Measurements from ENCODE around the gene STAC.
A peak's percentile ranks its signal among the peaks of the same experiment; 100 is the strongest.

The STAC gene

GRCh38 chr3:36538136-36538749, 157.9 kb downstream of the STAC start:
- in situ Hi-C loops (cut with MboI; ENCODE audit: low sequenced_read_pairs, unreplicated experiment) = no loop called here
- no peak for TF ChIP-seq CTCF (IDR thresholded peaks at IDR 0.05; ENCODE audit: borderline replicate concordance, control extremely low read depth, extremely low read depth, insufficient read depth, missing control alignments)
- DNase-seq (ENCODE audit: low spot score) = no peak

GRCh38 chr3:36540888-36541518, 160.7 kb downstream of the STAC start:
- peak; percentile 36 for TF ChIP-seq CTCF (IDR thresholded peaks at IDR 0.05; ENCODE audit: borderline replicate concordance, control extremely low read depth, extremely low read depth, insufficient read depth, missing control alignments)
- in situ Hi-C loops (cut with MboI; ENCODE audit: low sequenced_read_pairs, unreplicated experiment) = no loop called here
- no peak for DNase-seq (ENCODE audit: low spot score)

- DNase-seq (ENCODE audit: low spot score) = no peak
- TF ChIP-seq CTCF (IDR thresholded peaks at IDR 0.05; ENCODE audit: borderline replicate concordance, control extremely low read depth, extremely low read depth, insufficient read depth, missing control alignments) = no peak
- in situ Hi-C loops (cut with MboI; ENCODE audit: low sequenced_read_pairs, unreplicated experiment) = no loop called here
Observed at GRCh38 chr3:36542186-36542585, 161.9 kb downstream of the STAC start.

DNA sequence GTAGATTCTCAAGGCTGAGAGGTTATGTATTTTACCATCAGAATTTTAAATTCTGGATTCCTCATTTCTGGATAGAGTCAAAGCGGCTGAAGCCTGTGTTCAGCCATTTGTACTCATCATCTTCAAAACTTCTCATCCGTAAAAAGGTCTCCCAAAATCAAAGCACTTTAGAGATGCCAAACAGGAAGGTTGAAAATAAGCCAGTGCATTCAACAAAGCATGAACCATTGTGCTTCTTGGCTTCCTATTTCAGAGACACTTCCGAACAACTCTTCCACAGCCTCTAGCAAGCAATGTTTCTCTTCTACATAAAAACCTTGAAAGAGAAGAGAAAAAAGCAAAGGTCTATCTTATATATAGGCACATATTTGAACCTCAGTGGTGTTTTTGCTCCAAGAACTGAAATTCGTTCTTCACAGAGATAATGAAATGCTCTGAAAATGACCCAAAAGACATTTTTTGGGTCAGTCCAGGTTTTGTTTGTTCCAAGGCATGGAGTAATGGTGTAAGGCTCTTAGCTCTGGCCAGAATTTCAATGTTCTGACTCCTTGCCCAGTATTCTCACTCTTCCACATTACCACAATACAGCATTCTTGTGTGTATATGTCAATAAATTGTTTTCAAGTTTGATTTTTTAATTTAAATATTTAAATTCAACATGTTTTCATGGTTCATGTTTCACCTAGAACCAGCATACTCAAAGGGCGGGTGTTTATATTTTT, 163.1 kb downstream of the STAC start:
- no peak for DNase-seq (ENCODE audit: low spot score)
- no peak for TF ChIP-seq CTCF (IDR thresholded peaks at IDR 0.05; ENCODE audit: borderline replicate concordance, control extremely low read depth, extremely low read depth, insufficient read depth, missing control alignments)
- in situ Hi-C loops (cut with MboI; ENCODE audit: low sequenced_read_pairs, unreplicated experiment) = no loop called here

DNA sequence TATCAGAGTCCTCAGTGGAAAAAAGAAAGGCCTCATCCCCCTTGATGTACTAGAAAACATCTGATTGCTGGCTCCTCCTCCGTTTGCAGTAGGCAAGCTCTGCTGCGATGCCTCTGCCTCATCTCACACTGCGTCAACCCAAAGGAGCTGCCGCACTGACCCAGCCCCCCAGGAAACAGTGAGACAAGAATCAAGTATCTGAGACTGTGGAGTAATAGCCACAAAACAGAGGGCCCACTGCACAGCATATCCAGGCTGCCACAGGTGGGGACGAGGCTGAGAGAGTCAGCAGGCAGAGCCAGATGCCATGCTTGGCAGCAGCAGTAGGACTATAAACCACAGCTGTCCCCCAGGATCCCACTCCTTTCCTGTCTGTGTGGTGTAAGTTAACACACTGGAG, 165.9 kb downstream of the STAC start:
- TF ChIP-seq CTCF (IDR thresholded peaks at IDR 0.05; ENCODE audit: borderline replicate concordance, control extremely low read depth, extremely low read depth, insufficient read depth, missing control alignments) = no peak
- in situ Hi-C loops (cut with MboI; ENCODE audit: low sequenced_read_pairs, unreplicated experiment) = no loop called here
- DNase-seq (ENCODE audit: low spot score) = no peak

DNA sequence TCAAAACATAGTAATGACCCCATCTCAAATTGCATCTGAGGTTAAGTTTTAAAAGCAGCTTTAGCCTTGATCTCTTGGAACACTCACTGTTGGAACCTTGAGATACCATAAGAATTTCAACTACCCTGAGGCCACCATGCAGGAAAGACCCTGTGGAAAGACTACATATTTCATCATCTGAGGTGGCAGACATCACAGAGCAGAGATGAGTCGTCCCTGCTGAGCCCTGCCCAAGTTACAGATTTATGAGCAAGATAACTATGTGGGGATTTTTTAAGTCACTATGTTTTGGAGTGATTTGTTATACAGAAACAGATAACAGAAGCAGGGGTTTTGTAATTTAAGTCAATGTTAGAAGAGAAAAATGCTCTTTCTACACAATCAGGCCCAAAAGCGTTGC, 168.4 kb downstream of the STAC start:
- no peak for DNase-seq (ENCODE audit: low spot score)
- no peak for TF ChIP-seq CTCF (IDR thresholded peaks at IDR 0.05; ENCODE audit: borderline replicate concordance, control extremely low read depth, extremely low read depth, insufficient read depth, missing control alignments)
- in situ Hi-C loops (cut with MboI; ENCODE audit: low sequenced_read_pairs, unreplicated experiment) = no loop called here
